Keratinocyte (primary cell): ENCODE data around the gene ZNF716. TPM values are rescaled to one million over a fixed set of nuclear protein-coding genes. Genes with fewer than 3 reads are reported as not detected.

Experiments used
- DNase-seq: peaks from one replicate; pipeline ENCODE4 v3.0.0-alpha.2; 2011; ENCODE audit warnings: low read depth, missing footprints, low spot score
- FAIRE-seq: peaks from 2 replicates; lab custom pipeline; 2011; peaks lifted over from hg19 to GRCh38; lab: Jason Lieb, UNC
- H2AFZ ChIP-seq: 2 replicates; pipeline ENCODE4 v1.6.0; 2012; ENCODE audit warnings: low read length, control low read depth, inconsistent platforms; ENCODE audit not compliant: control insufficient read depth
- H3K27ac ChIP-seq: 2 replicates; pipeline ENCODE4 v1.5.1; 2011; ENCODE audit warnings: low read length; ENCODE audit not compliant: control insufficient read depth, insufficient read depth
- H3K27me3 ChIP-seq: 3 replicates; pipeline ENCODE4 v1.6.0; 2011; ENCODE audit warnings: low read length; ENCODE audit not compliant: control insufficient read depth, insufficient read depth; ENCODE audit errors: extremely low read depth
- H3K36me3 ChIP-seq, 2 experiments: 2 replicates in 1 of 2; 3 replicates in 1 of 2; pipeline ENCODE4 v1.5.1; 2011; ENCODE audit warnings: low read length in 2 of 2, mild to moderate bottlenecking in 1 of 2; ENCODE audit not compliant: control insufficient read depth in 2 of 2, insufficient read depth in 2 of 2; ENCODE audit errors: extremely low read depth in 1 of 2
- H3K4me1 ChIP-seq: 3 replicates; pipeline ENCODE4 v1.5.1; 2011; ENCODE audit warnings: low read length; ENCODE audit not compliant: control insufficient read depth, insufficient read depth; ENCODE audit errors: extremely low read depth
- H3K4me2 ChIP-seq: 3 replicates; pipeline ENCODE4 v1.6.0; 2011; ENCODE audit warnings: low read depth, low read length; ENCODE audit not compliant: control insufficient read depth, insufficient read depth; ENCODE audit errors: extremely low read depth
- H3K4me3 ChIP-seq, 3 experiments: fragments of 200-600 bp in 1 of 3; sonication (generic) in 1 of 3; 2 replicates in 2 of 3; 3 replicates in 1 of 3; pipeline ENCODE4 v1.5.1; 2011 to 2016; ENCODE audit warnings: low read length in 3 of 3, mild to moderate bottlenecking in 3 of 3, control low read depth in 2 of 3, inconsistent platforms in 1 of 3, low read depth in 1 of 3, mixed read lengths in 1 of 3, mixed run types in 1 of 3, moderate library complexity in 1 of 3; ENCODE audit not compliant: control insufficient read depth in 2 of 3, insufficient read depth in 2 of 3; ENCODE audit errors: extremely low read depth in 1 of 3
- H3K79me2 ChIP-seq: 2 replicates; pipeline ENCODE4 v1.6.0; 2012; ENCODE audit warnings: low read length; ENCODE audit not compliant: control insufficient read depth, insufficient read depth
- H3K9ac ChIP-seq: 3 replicates; pipeline ENCODE4 v1.6.0; 2011; ENCODE audit warnings: low read length; ENCODE audit not compliant: control insufficient read depth, insufficient read depth; ENCODE audit errors: extremely low read depth
- H3K9me1 ChIP-seq: 3 replicates; pipeline ENCODE4 v1.6.0; 2011; ENCODE audit warnings: low read length; ENCODE audit not compliant: control insufficient read depth, insufficient read depth; ENCODE audit errors: extremely low read depth
- H3K9me3 ChIP-seq: 2 replicates; pipeline ENCODE4 v1.5.1; 2012; ENCODE audit warnings: low read depth, low read length; ENCODE audit not compliant: control insufficient read depth
- H4K20me1 ChIP-seq: 3 replicates; pipeline ENCODE4 v1.6.0; 2011; ENCODE audit warnings: low read length; ENCODE audit not compliant: control insufficient read depth, insufficient read depth; ENCODE audit errors: extremely low read depth
- EZH2 ChIP-seq: IDR thresholded peaks from one replicate; pipeline ENCODE4 v1.6.1; 2012; ENCODE audit warnings: inconsistent platforms, mild to moderate bottlenecking, low read length, moderate library complexity
- dilution Hi-C: fragments of 300-500 bp; cut with MboI; formaldehyde crosslinking; loops from one replicate; pipeline ENCODE4 v1.7.0; 2020; ENCODE audit warnings: low sequenced_read_pairs; ENCODE audit not compliant: extremely low pct_ligation_motif_present
- polyA plus RNA-seq, 5 experiments: library from polyadenylated mRNA; depleted of rRNA in 3 of 5; stranded (reverse) in 3 of 5; stranded (forward) in 1 of 5; unstranded in 1 of 5; fragments of >200 nt; gene quantifications; 1 replicate in 1 of 5; 2 replicates in 3 of 5; 3 replicates in 1 of 5; pipeline versions ENCODE4 v1.2.1 to v1.2.3, GENCODE V29; 2011 to 2012; ENCODE audit warnings: missing spikeins in 2 of 5, low read depth in 1 of 5, low replicate concordance in 1 of 5
- TF ChIP-seq, protein P1 (sequence below), 3 experiments: IDR thresholded peaks in 1 of 3; conservative IDR thresholded peaks in 1 of 3; optimal IDR thresholded peaks in 1 of 3; 2 replicates in 2 of 3; 3 replicates in 1 of 3; pipeline versions ENCODE3 to v1.5.1; 2011; ENCODE audit warnings: low read length in 3 of 3, mild to moderate bottlenecking in 3 of 3, moderate library complexity in 2 of 3, control low read depth in 1 of 3, inconsistent platforms in 1 of 3; ENCODE audit not compliant: insufficient read depth in 2 of 3; ENCODE audit errors: extremely low read depth in 1 of 3

Gene ZNF716
- polyA plus RNA-seq, 1 donor (not counting 4 experiments of a cell fraction or from before 2014, with no cell fraction given): not detected

DNA sequence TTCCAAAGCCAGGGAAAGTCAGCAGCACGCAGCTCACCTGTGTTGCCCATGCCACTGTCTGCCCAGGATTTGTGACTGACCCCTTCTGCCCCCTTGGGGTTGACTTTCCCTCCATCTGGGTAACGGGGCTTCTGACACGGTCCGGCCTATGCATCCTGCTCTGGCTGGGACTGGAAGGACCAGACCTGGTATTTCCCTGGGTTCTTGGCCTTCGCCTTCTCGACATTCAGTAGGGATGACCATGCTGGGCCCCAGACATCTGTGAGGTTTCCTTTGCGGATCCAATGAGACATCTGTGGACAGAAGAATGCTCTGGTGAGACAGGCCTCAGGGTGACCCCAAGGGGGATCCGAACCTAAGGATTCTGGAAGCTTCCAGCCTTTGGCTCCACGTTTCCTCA lies 34.2 kb upstream of the ZNF716 start:
- dilution Hi-C loops: no loop called here
- no peaks in the 10 kb centered on the region for H3K9me3 ChIP-seq
- no peak for FAIRE-seq

DNA sequence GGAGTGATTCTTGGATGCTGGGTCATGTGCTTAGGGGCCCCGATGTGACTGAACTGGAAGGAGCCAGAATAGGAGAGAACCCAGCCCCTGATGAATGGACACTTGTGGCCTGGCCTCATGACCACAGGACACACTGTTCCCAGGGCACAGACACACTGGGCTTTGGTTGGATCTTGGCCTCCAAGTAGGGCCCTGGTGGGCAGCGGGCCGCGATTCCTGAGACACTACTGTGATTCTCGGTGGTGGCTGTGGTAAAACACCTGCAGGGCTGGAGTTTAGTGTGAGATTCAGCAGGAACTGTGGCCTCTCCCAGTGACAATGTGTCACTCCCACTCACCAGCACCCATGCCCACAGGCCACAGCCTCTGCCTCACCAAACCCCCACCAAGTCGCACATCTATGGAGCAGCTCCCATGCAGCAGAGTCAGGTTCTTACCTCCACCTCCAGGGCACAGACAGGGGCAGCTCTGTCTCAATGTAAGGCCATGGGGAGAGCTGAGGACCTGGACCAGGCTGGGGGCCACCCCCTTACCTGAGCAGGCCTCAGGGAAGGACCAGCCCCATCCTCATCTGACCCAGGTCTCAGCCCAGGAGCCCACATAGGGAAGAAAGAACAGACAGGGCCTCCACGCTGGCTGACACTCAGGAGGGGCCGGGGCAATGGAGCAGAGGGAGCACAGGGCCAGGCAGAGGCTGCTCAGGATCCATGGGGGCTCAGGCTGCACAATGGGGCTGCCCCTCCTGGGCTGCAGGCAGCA lies 33.2 kb upstream of the ZNF716 start:
- DNase-seq: no peak
- FAIRE-seq: no peak
- dilution Hi-C loops: no loop called here

More for the DNA sequence above, 34.2 kb upstream of the ZNF716 start:
- no peak overlapping the region for H3K27ac ChIP-seq
- TF ChIP-seq, protein P1, sequence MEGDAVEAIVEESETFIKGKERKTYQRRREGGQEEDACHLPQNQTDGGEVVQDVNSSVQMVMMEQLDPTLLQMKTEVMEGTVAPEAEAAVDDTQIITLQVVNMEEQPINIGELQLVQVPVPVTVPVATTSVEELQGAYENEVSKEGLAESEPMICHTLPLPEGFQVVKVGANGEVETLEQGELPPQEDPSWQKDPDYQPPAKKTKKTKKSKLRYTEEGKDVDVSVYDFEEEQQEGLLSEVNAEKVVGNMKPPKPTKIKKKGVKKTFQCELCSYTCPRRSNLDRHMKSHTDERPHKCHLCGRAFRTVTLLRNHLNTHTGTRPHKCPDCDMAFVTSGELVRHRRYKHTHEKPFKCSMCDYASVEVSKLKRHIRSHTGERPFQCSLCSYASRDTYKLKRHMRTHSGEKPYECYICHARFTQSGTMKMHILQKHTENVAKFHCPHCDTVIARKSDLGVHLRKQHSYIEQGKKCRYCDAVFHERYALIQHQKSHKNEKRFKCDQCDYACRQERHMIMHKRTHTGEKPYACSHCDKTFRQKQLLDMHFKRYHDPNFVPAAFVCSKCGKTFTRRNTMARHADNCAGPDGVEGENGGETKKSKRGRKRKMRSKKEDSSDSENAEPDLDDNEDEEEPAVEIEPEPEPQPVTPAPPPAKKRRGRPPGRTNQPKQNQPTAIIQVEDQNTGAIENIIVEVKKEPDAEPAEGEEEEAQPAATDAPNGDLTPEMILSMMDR (optimal IDR thresholded peaks at IDR 0.05 in 1 of 3, IDR thresholded peaks at IDR 0.05 in 1 of 3, conservative IDR thresholded peaks at IDR 0.05 in 1 of 3; ENCODE audit: extremely low read depth in 1 of 3, insufficient read depth in 2 of 3, low read length in 3 of 3): no peak
- TF ChIP-seq EZH2: no peak
- H4K20me1 ChIP-seq: no peaks in the 10 kb centered on the region
- H3K9ac ChIP-seq: no peak overlapping the region
- H2AFZ ChIP-seq: no peak overlapping the region
- no peak overlapping the region for H3K4me3 ChIP-seq
- H3K36me3 ChIP-seq: no peaks in the 10 kb centered on the region
- H3K27me3 ChIP-seq: no peaks in the 10 kb centered on the region
- H3K4me1 ChIP-seq: no peaks in the 10 kb centered on the region
- no peaks in the 10 kb centered on the region for H3K79me2 ChIP-seq
- H3K9me1 ChIP-seq: no peaks in the 10 kb centered on the region
- no peak for DNase-seq
- no peak overlapping the region for H3K4me2 ChIP-seq

More for the DNA sequence above, 33.2 kb upstream of the ZNF716 start:
- Histone ChIP-seq H3K9me3 (no peaks in the 10 kb centered on the region), H3K9ac (no peak overlapping the region), H2AFZ (no peak overlapping the region), H3K9me1 (no peaks in the 10 kb centered on the region), H3K4me3 (no peak overlapping the region), H3K79me2 (no peaks in the 10 kb centered on the region), H3K36me3 (no peaks in the 10 kb centered on the region), H3K27ac (no peak overlapping the region), H4K20me1 (no peaks in the 10 kb centered on the region), H3K4me2 (no peak overlapping the region), H3K4me1 (no peaks in the 10 kb centered on the region), H3K27me3 (no peaks in the 10 kb centered on the region)
- no peak for TF ChIP-seq EZH2
- TF ChIP-seq, protein P1 (optimal IDR thresholded peaks at IDR 0.05 in 1 of 3, IDR thresholded peaks at IDR 0.05 in 1 of 3, conservative IDR thresholded peaks at IDR 0.05 in 1 of 3; ENCODE audit: extremely low read depth in 1 of 3, insufficient read depth in 2 of 3, low read length in 3 of 3): no peak
